Gastroesophageal sphincter (tissue), 4 donors: Measurements from ENCODE around the gene SDK1. TPM values are rescaled to one million over a fixed set of nuclear protein-coding genes. Genes with fewer than 3 reads are reported as not detected.

Experiments
- ATAC-seq: fragments of 150-250 bp; one replicate; pipeline ENCODE4 v1.9.1; 2016; ENCODE audit warnings: mild to moderate bottlenecking, moderate library complexity
- H3K27ac ChIP-seq, 4 donors: fragments of 200-600 bp; sonication (generic) in 3 of 4; 1 replicate in 3 of 4; 2 replicates in 1 of 4; pipeline ENCODE4 v1.5.1; 2016 to 2019
- H3K27me3 ChIP-seq: fragments of 200-600 bp; sonication (generic); one replicate; pipeline ENCODE4 v1.5.1; 2019
- H3K36me3 ChIP-seq, 2 donors: fragments of 200-600 bp; sonication (generic); one replicate each; pipeline ENCODE4 v1.5.1; 2019; ENCODE audit warnings: control low read depth in 1 of 2
- H3K4me1 ChIP-seq, 3 donors: fragments of 200-600 bp; sonication (generic); 1 replicate in 2 of 3; 2 replicates in 1 of 3; pipeline ENCODE4 v1.5.1; 2016 to 2019; ENCODE audit warnings: control low read depth in 2 of 3
- H3K4me3 ChIP-seq, 2 donors: fragments of 200-600 bp; sonication (generic); one replicate each; pipeline ENCODE4 v1.5.1; 2019; ENCODE audit warnings: mild to moderate bottlenecking in 1 of 2, moderate library complexity in 1 of 2
- H3K9me3 ChIP-seq, 3 donors: fragments of 200-600 bp; sonication (generic); one replicate each; pipeline ENCODE4 v1.5.1; 2017 to 2019; ENCODE audit warnings: control low read depth in 2 of 3
- CTCF ChIP-seq, 4 experiments: fragments of 200-600 bp in 2 of 4; fragments of 450-650 bp in 2 of 4; sonication (generic) in 1 of 4; IDR thresholded peaks; one replicate each; pipeline ENCODE4 v1.5.1; 2017 to 2019; ENCODE audit warnings: antibody characterized with exemption in 4 of 4, mild to moderate bottlenecking in 2 of 4, moderate library complexity in 2 of 4
- EP300 ChIP-seq: sonication (generic); formaldehyde crosslinking; IDR thresholded peaks from one replicate; pipeline ENCODE4 v1.6.1; 2017; ENCODE audit warnings: antibody characterized with exemption, mild to moderate bottlenecking
- POLR2A ChIP-seq, 2 donors: fragments of 450-650 bp; IDR thresholded peaks; one replicate each; pipeline ENCODE4 v1.6.1; 2017; ENCODE audit warnings: antibody characterized with exemption in 2 of 2, mild to moderate bottlenecking in 2 of 2, moderate library complexity in 1 of 2
- POLR2AphosphoS5 ChIP-seq: sonication (generic); formaldehyde crosslinking; IDR thresholded peaks from one replicate; pipeline ENCODE4 v1.6.1; 2017; ENCODE audit warnings: antibody characterized with exemption
- WGBS, 2 donors: methylation state at CpG; one replicate each; pipeline ENCODE4 v1.1.5; 2018; ENCODE audit warnings: low coverage in 1 of 2; 5-methylcytosine and 5-hydroxymethylcytosine counted together
- total RNA-seq, 4 donors: library from RNA; depleted of rRNA; stranded (reverse); fragments of >200 nt; gene quantifications; one replicate each; pipeline ENCODE4 v1.1.0, GENCODE V29; 2016

SDK1 gene
- total RNA-seq, 4 donors from 2014 or later = 6.1 to 13.6 (median 8.7) TPM

GRCh38 chr7:4144811-4145510 lies 843.9 kb downstream of the SDK1 start:
- TF ChIP-seq CTCF (IDR thresholded peaks at IDR 0.05) (no peak), POLR2A (IDR thresholded peaks at IDR 0.05) (no peak), EP300 (no peak), POLR2AphosphoS5 (no peak)
- no peaks in the 10 kb centered on the region for H3K9me3 ChIP-seq
- peak; percentile 29 for ATAC-seq
- peaks cover 35% of the 10 kb centered on the region for H3K27me3 ChIP-seq
- H3K4me1 ChIP-seq = peaks cover 0 to 13% (median 8%) of the 10 kb centered on the region in 3 donors
- no peak overlapping the region for H3K27ac ChIP-seq
- H3K4me3 ChIP-seq = peak overlapping the region in 1 of 2 donors; percentile 31
- no peaks in the 10 kb centered on the region for H3K36me3 ChIP-seq
- WGBS, 2 donors = 0 to 3% methylated on average over 4 to 12 of the region's 25 CpGs

GRCh38 chr7:4145576-4145975 lies 844.5 kb downstream of the SDK1 start:
- H3K9me3 ChIP-seq = no peaks in the 10 kb centered on the region
- H3K27me3 ChIP-seq = peaks cover 35% of the 10 kb centered on the region
- peaks cover 0 to 13% (median 8%) of the 10 kb centered on the region in 3 donors for H3K4me1 ChIP-seq
- H3K27ac ChIP-seq = no peak overlapping the region
- H3K4me3 ChIP-seq = no peak overlapping the region
- WGBS, 2 donors = 60 to 82% methylated on average over 1 to 3 of the region's 14 CpGs
- no peaks in the 10 kb centered on the region for H3K36me3 ChIP-seq
- ATAC-seq = no peak
- TF ChIP-seq POLR2AphosphoS5 = no peak
- no peak for TF ChIP-seq EP300
- no peak for TF ChIP-seq CTCF (IDR thresholded peaks at IDR 0.05)
- no peak for TF ChIP-seq POLR2A (IDR thresholded peaks at IDR 0.05)

- H3K4me3 ChIP-seq = no peak overlapping the region
- peaks cover 0 to 13% (median 8%) of the 10 kb centered on the region in 3 donors for H3K4me1 ChIP-seq
- no peak for ATAC-seq
- no peaks in the 10 kb centered on the region for H3K9me3 ChIP-seq
- H3K27ac ChIP-seq = no peak overlapping the region
- 85% methylated on average over 10 of the region's 28 CpGs; no CpG with 5 or more reads in 1 of the 2 donors for WGBS, 2 donors
- no peaks in the 10 kb centered on the region for H3K36me3 ChIP-seq
- peaks cover 29% of the 10 kb centered on the region for H3K27me3 ChIP-seq
- TF ChIP-seq EP300 (no peak), CTCF (IDR thresholded peaks at IDR 0.05) (no peak), POLR2AphosphoS5 (no peak)
Measured at GRCh38 chr7:4147926-4148620, 847.0 kb downstream of the SDK1 start.

GRCh38 chr7:4149236-4149635 lies 848.2 kb downstream of the SDK1 start:
- peaks cover 0 to 13% (median 8%) of the 10 kb centered on the region in 3 donors for H3K4me1 ChIP-seq
- H3K4me3 ChIP-seq = no peak overlapping the region
- H3K9me3 ChIP-seq = no peaks in the 10 kb centered on the region
- H3K27me3 ChIP-seq = peaks cover 17% of the 10 kb centered on the region
- H3K27ac ChIP-seq = no peak overlapping the region
- H3K36me3 ChIP-seq = no peaks in the 10 kb centered on the region
- WGBS, 2 donors = no CpG with 5 or more reads among the region's 18 CpGs
- TF ChIP-seq CTCF (IDR thresholded peaks at IDR 0.05) (no peak), POLR2AphosphoS5 (no peak), EP300 (no peak), POLR2A (IDR thresholded peaks at IDR 0.05) (no peak)
- no peak for ATAC-seq
